GM21526 (cell line): ENCODE measurements around the gene GDPD5.

Experiments
- ATAC-seq: cut with Tn5 transposase; IDR thresholded peaks from one replicate; pipeline ENCODE4 v1.9.1; 2021; ENCODE audit warnings: moderate library complexity; ENCODE audit not compliant: unreplicated experiment, low FRiP score

The GDPD5 gene

DNA sequence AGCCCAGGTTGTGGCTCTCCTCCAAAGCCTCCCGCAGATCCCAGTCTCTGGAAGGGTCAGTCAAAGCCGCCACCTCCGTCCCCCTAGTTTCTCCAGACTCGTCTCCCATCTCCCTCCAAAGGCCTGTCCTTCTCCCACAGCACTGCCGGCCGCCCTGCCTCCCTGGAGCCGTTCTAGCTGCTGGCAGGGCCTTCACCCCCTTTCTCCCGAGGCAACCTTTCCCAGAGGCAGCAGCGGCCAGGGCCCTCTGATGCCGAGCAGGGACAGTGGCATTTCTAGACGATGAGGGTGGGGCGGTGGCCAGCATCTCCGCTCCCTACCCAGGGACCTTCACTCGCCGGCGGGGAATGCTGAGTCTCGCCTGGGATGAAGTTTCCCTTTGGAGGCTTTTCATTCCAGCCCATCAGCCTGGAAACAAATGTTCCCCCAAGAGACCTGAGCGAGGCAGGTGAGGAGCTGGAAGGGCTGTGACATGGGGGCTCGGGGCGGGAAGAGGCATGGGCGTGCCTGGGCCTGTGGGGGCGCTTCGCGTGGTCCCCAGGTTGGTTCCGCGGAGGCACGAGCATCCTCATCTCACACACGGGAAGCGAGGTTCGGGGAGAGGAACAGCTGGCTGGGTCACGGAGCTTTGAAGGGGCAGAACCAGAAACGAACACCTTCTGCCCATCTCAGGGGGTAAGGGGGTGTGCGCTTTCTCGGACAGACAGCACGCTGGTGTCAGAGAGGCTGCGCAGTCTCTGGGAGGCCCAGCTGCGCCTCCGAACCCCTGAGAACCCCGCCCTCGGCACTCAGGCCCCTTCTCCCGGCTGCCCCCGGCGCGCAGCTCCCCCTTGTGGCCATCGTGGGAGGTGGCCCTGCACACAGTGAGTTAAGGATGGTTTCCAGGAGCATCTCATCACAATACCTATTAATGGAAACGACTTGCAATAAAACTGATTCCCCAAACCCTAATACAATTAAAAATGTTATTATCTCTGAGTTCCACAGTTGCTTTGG, 74.6 kb downstream of the GDPD5 start:
- ATAC-seq = no peak

DNA sequence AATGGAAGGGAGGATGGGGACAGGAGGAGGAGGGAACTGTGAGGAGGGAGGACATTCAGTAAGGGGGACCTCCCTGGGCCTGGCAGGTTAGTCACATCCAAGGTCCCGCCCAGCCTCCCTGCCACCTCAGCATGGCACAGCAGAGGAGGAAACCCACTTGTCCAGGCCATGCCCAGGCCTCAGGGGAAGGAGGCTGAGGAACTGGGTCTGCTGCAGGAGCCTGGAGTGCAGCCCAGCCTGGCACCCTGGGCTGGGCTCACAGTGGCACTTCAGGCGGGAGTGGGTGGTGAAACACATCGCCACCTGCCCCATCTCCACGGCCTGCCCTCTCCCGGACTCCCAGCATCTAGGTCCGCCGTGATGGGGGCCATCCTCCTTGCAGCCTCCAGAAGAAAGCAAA, 75.5 kb downstream of the GDPD5 start:
- no peak for ATAC-seq

DNA sequence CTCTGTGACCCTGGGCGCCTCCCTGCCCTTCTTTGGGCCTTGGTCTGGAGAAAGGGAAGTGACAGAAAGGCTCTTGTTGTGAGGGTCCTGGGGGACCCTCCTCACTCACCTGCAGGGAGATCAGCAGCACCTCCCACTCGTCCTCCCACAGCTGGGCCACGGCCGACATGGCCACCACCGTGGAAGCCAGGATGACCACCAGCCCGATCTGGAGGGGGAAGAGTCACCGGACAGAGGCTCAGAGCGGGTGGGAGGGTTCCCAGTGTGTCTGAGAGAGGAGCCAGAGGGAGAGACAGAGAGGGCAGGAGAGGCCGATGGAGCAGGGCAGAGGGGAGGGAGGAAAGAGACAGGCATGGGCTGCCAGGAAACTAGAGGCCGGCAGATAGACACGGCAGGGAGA, 76.0 kb downstream of the GDPD5 start:
- ATAC-seq = no peak

DNA sequence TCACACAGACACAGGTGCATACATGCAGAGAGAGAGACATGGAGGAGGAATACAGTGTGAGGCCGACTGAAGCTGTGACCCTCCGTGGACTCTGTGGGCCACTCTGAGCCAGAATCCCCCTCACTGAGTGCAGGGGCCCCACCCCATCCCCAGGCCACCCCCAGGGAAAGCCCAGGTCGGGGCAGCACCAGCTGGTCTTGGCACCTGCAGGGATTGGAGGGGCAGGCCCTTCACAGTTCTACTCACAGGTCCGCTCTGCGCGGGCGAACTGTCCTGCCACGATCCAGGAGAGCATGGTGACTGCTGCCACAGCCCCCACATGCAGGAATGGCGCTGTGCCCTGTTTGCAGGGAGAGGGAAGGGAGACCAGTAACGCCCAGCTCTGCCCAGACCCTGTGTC, 76.5 kb downstream of the GDPD5 start:
- ATAC-seq = no peak

DNA sequence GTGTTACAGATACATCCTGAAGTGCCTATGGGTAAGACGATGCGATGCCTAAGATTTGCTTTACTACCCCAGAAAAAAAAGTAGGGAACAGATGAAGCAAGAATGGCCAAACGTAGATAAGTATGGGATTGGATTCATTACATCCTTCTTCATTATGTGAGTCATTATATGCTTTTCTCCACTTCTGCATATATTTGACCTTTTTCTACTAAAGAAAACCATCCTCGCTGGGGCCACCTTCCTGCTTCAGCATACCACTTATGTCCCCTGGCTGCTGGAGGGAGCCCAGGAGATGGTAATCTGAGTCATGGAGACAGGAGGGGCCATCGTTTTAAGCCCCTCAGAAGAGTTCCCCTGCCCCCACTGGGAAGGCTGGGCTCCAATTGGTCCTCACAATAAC, 78.3 kb downstream of the GDPD5 start:
- ATAC-seq = no peak

DNA sequence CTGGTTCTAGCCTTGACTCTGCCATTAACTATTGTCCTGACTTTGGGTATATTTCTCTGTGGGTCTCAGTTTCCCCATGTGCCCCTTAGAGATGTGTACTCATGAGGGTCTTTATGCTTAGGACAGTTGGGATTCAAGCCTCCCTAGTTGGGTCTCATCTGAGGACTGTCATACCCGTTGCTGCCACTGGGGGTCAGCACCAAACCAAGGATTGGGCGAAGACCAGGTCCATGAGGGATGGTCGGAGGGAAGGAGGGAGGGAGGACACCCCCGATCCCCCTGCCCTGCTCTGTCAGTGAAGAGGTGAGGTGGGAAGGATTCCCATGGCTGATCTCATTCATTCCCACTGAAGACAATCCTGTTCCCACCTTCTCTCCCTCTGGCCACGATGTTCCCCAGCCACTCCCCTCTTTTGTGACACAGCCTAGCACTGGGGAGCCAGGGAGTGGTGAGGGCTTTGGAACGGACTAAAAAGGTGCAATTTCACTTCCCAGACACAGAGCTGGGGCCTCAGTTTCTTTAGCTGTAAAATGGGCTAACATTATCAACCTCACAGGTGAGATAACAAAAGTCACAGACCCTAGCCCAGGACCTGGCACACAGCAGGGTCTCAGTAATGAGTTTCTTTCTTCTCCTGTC, 80.3 kb downstream of the GDPD5 start:
- ATAC-seq = no peak

DNA sequence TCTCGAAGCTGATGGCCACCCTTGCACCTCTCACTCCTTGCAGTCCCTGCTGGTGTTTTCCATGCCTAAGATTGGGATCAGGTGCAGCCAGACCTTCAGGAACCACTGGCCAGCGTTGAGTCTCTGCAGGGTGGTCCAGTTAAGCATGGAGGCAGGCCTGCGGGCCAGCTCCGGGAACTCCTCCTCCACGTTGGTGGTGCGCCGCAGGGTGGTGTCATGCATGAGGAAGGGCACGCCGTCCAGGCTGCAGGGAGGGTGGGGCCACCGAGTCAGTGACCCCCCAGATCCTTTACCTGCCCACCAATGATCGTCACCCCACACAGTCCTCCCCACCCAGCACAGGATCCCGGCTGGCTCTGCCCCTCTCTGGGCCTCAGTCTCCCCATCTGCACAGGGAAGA, 82.7 kb downstream of the GDPD5 start:
- no peak for ATAC-seq

DNA sequence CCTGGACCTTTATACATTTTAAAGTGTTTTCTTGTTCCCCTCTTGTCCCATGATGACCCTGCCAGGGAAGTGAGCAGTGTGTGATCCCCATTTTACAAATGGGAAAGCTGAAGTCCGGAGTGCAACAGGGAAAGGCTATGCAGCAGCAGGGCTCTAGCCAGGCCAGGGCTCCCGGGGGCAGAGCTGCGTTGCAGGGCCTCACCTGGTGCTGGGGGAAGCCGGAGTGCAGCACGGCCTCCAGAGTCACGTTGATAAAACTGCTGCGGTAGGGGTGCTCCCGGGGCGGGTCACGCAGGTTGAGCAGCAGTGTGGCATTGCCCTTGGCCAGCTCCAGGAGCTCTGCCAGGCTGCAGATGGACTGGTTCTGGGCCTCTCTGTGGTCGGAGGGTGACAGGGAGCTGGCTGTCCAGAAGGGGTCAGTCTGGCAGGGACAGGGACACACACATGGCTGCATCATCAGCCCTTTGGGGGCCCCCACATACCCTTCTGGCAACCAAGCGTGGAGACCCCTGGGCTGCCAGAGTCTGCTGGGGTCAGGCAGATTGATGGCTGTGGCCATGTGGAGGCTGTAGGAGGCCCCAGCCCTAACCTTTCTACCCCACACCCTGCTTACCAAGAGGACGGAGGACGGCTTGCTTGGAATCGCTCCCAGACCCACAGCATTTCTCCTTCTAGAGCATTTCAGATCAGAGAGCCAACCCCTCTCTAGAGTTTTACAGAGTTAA, 83.4 kb downstream of the GDPD5 start:
- no peak for ATAC-seq

DNA sequence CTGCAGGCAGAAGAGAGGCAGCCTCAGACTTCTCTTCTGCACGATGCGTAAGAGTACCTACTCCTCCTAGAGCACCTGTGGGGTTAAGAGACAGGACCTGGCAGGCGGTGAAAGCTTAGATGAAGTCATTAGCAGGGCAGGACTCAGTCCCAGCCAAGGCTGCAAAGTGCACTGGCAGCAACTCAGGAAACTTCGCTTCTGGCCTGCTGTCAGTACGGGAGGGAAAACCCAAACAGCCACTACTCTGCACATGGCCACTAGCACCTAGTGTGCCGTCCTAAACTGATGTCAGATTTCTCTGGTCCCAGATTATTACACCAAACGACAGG, 84.0 kb downstream of the GDPD5 start:
- no peak for ATAC-seq

DNA sequence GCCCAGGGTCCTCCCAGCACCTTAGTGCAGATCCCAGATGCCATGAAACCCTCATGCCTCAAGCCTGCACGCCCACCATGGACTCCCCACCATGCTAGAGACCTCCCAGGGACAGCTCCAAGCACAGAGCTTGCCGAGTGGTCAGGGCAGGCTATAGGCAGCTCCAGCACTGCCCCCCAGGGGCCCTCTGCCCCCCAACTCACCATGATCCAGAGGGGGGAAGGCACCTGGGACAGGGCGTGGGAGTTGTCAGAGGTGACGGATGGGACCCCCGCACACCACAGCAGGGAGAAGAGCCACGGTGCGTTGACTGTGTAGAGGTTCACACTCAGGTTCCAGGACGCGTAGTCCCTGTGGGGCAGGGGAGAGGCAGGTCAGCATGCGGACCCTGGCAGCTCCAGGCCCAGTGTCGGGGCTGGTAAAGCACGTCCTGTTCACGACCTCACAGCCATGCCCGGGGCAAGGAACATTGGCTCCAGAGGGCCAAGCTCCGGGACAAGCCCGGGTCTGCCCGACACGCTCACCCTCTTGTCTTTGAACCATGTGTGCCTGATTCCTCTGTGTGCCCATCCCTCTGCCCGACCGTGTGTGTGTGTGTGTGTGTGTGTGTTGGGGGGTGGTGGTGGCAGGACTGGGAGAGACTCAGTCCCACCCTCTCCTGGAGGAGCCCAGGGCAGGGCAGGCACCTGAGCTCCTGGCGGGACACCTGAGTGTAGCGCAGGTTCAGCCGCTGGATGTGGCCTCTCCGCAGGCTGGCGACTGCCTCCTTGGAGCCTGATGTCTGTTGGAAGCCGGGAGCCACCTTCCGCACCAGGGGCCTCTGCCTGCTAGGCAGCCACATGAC, 84.6 kb downstream of the GDPD5 start:
- no peak for ATAC-seq

DNA sequence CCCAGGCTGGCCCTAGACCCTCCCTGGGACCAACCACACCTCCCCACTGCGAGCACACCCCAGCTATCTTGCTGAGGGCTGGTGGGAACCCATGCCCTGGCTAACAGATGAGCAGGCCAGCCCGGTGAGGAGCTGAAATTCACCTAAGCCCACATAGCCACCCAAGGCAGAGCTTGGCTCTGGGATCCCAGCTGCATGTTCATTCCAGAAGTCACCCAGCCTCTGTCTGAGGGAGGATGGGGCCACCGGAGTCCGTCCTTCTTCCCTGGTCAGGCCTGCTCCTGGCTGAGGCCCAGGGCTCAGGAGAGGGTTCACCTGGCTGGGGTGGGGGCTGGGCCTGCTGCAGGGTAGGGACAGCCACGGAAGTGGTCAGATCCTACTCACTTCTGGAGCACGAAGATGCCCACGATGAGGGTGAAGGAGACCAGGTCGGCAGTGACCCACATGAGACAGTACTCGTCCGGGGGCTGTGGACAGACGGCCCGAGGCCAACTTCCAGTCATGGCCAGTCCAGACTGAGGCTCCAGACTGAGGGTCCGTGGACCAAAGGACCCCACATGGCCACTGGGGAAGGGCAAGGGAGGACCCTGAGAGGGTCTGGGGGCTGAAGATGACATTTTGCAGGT, 86.1 kb downstream of the GDPD5 start:
- ATAC-seq = no peak

DNA sequence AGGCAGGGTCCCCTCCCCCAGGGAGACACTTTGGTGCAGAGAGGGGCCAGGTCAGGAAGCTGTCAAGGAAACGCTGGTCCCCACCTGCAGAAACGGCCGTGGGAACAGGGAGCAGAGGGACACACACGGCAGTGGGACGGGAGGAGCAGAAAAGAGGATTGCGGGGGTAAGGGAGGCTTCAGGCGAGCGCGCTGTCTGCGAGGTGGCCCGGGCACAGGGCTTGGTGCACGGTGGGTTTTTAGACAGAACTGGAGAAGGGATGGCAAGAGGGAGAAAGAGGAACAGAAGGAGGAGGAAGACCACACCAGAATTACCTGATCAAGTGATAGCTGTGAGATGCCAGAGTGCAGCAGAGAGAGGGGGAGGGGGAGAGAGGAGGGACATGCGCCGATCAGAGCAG, 86.7 kb downstream of the GDPD5 start:
- no peak for ATAC-seq

DNA sequence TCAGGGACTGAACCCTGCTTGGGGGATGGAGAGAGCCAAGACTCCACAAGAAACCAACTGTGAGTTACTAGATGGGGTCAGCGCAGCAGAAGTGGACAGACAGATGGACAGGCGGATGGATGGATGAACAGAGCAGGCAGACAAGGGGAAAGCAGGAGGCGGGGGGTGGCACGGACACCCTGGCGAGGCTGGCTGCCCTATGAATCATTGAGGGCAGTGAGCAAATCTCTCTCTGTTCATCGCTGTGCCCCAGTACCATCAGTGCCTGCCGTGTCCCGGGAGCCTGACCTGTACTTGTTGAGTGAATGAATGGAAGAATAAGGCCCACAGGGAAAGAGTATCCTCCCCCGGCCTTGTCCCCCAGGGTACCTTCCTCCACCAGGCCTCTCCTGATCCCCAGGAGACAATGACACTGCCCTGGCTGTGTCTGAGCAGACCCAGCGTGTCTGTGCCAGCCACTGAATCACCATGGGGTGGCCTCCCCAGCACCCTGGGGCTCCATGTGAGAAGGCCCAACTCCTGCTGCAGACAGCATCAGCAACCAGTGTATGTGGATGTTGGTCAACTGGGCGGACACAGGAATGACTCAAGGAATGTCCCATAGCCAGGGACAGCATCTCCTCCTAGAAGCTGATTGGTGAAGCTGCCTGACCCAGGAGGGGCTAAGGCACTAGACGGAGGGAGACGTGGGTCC, 87.6 kb downstream of the GDPD5 start:
- ATAC-seq = no peak

DNA sequence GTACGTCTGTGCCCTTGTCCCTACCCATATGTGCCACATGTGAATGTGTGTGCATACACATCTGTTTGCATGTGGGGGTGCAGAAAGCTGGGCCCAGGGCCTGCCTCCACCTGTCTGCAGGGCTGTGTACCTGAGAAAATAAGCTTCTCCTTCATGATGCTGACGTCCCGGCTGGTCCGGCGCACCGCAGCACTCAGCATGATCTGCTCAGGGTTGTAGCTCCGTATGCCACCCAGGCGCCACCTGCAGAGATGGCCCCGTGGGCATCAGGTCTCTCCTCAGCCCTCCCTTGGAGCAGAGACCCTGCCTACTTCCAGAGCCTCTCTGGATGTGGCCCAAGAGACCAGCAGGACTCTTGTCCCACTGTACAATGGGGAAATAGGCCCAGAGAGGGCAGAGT, 88.9 kb downstream of the GDPD5 start:
- no peak for ATAC-seq

DNA sequence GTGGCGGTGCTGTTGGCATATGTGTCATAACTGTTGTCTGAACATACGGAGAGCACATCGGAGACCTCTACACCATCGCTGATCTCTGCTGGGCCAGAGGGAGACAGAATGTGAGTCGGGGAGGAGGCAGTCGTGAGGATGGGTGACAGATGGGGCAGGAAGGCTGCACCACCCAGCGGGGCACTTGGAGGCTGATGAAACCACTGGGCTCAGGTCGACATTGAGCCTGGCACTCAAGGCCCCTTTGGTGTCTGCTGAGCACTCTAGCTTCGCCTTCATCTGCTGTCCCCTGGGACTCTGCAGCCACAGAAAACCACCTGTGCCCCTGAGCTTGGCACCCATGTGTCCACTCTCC, 90.2 kb downstream of the GDPD5 start:
- no peak for ATAC-seq

DNA sequence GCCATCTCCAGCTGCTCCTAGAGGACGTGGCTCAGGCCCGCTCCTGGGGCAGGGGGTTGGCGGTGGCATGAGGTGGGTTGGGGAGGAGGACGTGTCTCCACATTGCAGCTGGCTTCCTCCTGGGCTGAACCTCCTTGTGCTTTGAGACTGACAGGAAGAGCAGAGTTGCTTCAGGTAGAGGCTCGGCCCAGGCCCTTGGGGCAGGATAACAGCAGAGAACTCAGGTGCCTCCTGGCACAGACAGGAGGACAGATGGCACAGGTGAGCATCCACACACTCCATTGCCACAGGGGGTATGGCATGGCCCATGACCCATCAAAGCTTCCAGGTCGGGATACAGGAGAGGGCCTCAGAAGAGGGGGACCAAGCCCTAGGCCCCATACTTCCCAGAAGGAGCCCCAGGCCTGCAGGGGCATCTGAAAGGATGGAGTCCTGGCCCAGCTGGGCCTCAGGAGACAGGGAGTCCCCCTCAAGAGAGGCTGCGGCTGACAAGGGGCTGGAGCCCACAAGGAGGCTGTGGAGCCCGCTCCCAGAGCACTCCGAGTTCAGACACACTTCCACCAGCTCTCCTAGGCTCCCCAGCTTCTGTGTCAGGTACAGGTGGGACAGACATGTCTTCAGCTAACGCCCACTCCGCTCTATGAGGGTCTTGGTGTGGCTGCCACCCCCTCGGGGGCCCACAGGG, 90.7 kb downstream of the GDPD5 start:
- no peak for ATAC-seq

DNA sequence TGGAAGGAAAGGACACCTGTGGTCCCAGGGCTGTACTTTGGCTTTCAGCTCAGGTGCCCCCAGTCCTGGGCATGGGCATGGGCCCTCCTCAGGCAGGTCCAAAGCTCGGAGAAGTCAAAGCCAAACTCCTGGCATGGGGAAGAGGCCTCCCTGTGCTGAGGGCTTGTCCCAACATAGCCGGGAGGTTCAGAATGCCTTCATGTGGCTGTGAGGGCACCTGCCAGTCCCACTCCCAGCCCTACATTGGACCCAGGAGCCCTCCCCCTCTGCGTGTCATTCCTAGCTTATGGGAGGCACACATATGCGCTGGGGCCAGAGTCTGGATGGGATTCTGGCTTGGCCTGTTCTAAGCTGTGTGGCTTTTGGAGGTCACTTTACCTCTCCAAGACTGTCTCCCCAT, 91.7 kb downstream of the GDPD5 start:
- ATAC-seq = no peak

DNA sequence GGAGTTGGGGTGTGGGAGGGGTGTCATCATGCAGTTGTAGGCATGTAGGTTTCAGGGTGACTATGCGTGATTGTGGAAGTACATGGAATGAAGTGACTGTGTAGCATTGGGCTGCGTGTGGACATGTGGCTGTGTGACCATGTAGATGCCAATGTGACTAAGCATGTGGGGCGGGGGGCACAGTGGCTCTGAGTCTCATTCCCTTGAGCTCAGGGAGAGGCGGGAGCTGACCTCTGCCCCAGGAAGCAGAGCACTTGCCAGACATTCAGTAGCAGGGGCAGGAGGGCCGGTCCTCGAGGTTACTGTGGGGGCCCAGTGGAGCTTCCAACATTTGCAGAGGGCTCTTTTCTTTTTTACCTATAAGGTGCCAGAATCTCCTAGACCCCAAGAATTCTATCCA, 92.3 kb downstream of the GDPD5 start:
- no peak for ATAC-seq

DNA sequence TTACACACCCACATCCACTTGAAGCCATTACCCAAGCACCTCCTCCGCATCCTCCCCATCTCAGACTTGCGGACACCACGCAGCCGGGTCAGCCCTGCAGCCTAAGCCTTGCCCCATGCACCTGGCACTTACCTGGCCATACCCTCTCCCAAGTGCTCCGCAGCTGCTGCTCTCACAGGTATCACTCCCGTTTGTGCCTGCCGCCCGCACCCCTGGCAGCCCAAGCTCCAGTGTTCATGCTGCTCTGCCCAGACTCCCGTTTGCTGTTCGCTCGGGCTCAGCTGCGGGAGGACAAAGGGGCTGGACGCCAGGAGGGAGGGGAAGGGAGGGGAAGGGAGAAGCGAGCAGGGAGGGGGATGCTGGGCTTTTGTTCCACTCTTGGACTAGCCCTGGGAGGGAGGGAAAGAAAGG, 92.8 kb downstream of the GDPD5 start, which contains the start of gene KLHL35:
KLHL35 (minus strand) TSS at position 293 of the 411 bp plus-strand sequence. CDS start 2,574 bp downstream, outside the sequence.
- no peak for ATAC-seq
